Muscle of leg (tissue), 16 donors: Measurements from ENCODE around the gene WNT10A. TPM values are rescaled to one million over a fixed set of nuclear protein-coding genes. Genes with fewer than 3 reads are reported as not detected.
"Not testable (repeated sequence)": the region's sequence is repeated elsewhere in the genome, so short reads cannot be mapped to it uniquely, and the experiment has no call there.

ENCODE experiments used
- DNase-seq: peaks from one replicate; pipeline ENCODE4 v3.0.0; 2013
- H3K27ac ChIP-seq: one replicate; pipeline ENCODE4 v1.5.1; 2013; ENCODE audit warnings: mild to moderate bottlenecking, low read length, control low read depth
- H3K27me3 ChIP-seq: one replicate; pipeline ENCODE4 v1.6.1; 2013; ENCODE audit warnings: low read length; ENCODE audit not compliant: control insufficient read depth, insufficient read depth
- H3K36me3 ChIP-seq: one replicate; pipeline ENCODE4 v1.6.1; 2013; ENCODE audit warnings: low read length; ENCODE audit not compliant: control insufficient read depth, insufficient read depth
- H3K4me1 ChIP-seq: one replicate; pipeline ENCODE4 v1.6.1; 2013; ENCODE audit warnings: low read length; ENCODE audit not compliant: control insufficient read depth, insufficient read depth
- H3K4me3 ChIP-seq: one replicate; pipeline ENCODE4 v1.5.1; 2013; ENCODE audit warnings: low read length, control low read depth
- H3K9me3 ChIP-seq: replicated peaks from 2 replicates; pipeline ENCODE4 v1.6.1; 2013; ENCODE audit warnings: low read depth, low read length; ENCODE audit not compliant: control insufficient read depth
- WGBS: methylation state at CpG from one replicate; pipeline ENCODE4 v1.1.5; 2013; ENCODE audit warnings: missing lambda C conversion rate; ENCODE audit not compliant: insufficient coverage; 5-methylcytosine and 5-hydroxymethylcytosine counted together
- long read RNA-seq, 11 donors: transcript quantifications; one replicate each; lab custom pipeline, GENCODE V29; 2026
- polyA plus RNA-seq, 8 donors: library from polyadenylated mRNA; unstranded; fragments of 120-200 nt; gene quantifications; one replicate each; pipeline versions ENCODE4 v1.2.1 to v1.2.3, GENCODE V29; 2013; ENCODE audit warnings: inconsistent platforms in 1 of 8, low replicate concordance in 1 of 8; ENCODE audit not compliant: insufficient read length in 8 of 8, insufficient read depth in 1 of 8
- total RNA-seq: library from RNA; stranded (reverse); fragments of 120-200 nt; gene quantifications from one replicate; pipeline ENCODE4 v1.2.4, GENCODE V29; 2013

Gene WNT10A
- 0.04 TPM for total RNA-seq
- polyA plus RNA-seq, result 1 to 10 TPM in 1 of 8 donors, under 1 TPM in 2, not detected in 5; 0.06 to 1.7 (median 0.07) TPM
- long read RNA-seq, donor 1, result 0 reads
- long read RNA-seq, donor 2, result 0 reads
- long read RNA-seq, donor 3, result 0 reads
- long read RNA-seq, donor 4, result 0 reads
- long read RNA-seq, donor 5, result 0 reads
- long read RNA-seq, donor 6, result 0 reads
- long read RNA-seq, donor 7, result 0 reads
- long read RNA-seq, donor 8, result 0 reads
- long read RNA-seq, donor 9, result 0 reads
- long read RNA-seq, donor 10, result 0 reads
- long read RNA-seq, donor 11, result 0 reads

DNA sequence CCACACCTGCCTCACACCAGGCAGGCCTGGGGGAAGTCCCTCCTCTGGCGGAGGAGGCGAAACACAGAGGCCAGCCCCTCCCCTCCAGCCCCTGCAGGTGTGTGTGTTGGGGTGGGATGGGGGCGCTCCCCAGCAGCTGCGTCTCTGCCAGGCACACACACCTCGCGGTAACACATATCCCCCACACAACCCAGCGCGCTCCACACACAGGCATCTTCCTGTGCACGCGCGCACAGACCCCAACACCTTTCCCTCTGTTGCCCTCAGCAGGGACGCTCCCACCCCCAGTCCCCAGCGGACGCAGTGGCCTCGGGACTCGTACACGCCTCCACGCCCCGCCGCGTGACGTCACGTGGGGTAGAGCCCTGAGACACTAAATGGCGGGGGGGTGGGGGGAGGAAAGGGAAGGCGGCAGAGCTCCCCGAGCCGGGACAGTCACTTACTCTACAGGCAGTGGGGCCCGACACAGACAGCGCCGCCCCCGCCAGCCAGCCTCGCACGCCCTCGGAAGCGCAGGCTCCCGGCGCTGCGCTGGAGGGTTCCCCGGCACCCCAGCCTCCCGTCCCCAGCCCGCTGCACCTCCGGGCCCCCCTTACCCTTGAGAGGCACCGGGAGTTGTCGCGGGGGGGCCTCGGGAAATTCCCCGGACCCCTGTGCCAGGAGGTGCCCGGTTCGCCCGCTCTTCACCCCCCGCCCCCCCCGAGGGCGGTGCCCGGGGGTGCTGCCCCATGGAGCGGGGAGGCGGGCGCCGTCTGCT lies at the start of gene WNT10A:
Gene WNT10A (plus strand): TSS at position 751 of the 757 bp plus-strand sequence. CDS start 144 bp downstream, outside the sequence.
- peaks cover 91% of the 10 kb centered on the region for H3K27me3 ChIP-seq
- WGBS, result 2% methylated on average over 22 of the region's 58 CpGs

DNA sequence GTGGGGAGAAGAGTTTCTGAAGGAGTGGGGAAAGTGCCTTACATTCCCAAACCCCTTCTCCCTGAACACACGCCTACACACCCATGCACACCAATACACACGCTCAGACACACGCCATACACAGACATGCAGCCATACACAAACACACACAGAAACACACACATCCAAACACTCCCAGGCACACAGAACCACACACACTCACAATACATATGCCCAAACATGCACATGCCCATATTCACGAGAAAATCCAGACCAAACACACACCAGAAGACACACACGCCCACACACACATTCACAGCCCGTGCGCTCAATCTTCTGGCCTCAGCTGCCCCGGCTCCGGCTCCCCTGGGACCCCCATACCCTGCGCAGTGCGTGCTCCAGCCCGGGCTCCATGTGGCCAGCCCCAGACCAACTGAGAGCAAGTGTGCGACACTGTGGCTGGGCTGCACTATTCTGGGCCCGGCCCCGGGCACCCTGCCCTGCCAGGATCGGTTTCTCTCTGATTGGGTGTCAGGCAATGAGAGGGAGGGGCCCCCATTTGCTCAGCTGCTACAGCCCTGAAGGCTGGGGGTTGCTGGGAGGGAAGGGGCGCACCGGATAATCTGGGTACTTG lies 49.2 kb upstream of the WNT10A start, which contains the start of gene PRKAG3:
Gene PRKAG3 (minus strand): TSS at position 426 of the 613 bp plus-strand sequence.
- peak within 1 kb of the TSS; percentile 94 for H3K27ac ChIP-seq
- H3K4me3 ChIP-seq, result peak within 1 kb of the TSS; percentile 53
- peak; percentile 78 for DNase-seq
- H3K9me3 ChIP-seq, result no peaks in the 10 kb centered on the region
- 61% methylated on average over 17 of the region's 18 CpGs for WGBS
- peaks cover 4% of the 10 kb centered on the region for H3K36me3 ChIP-seq
- H3K4me1 ChIP-seq, result peaks cover 65% of the 10 kb centered on the region
- peaks cover 2% of the 10 kb centered on the region for H3K27me3 ChIP-seq

More for the DNA sequence above, at the start of gene WNT10A:
- H3K36me3 ChIP-seq, result no peaks in the 10 kb centered on the region
- no peak for DNase-seq
- H3K4me3 ChIP-seq, result no peak within 1 kb of the TSS
- H3K4me1 ChIP-seq, result peaks cover 62% of the 10 kb centered on the region
- H3K9me3 ChIP-seq, result no peaks in the 10 kb centered on the region
- H3K27ac ChIP-seq, result no peak within 1 kb of the TSS

DNA sequence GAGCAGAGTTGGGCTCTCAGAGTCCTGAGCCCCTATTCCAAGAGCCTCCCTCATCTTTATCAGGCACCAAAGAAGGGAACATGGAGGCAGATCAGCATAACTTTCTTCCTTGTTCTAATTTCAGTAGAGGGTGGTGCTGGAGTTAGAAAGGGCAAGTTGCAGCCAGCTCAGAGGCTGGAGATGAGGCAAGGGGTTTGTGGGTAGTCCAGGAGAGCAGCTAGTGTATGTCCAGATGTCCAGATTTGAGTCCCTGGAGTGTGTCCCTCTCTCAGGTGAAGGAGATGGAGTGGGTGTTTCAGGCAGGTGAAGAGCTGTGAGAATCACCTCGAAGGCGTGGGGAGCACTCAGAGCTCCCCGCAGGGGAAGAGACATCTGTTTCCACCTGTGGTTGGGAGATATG lies 48.6 kb upstream of the WNT10A start:
- Histone ChIP-seq H3K4me3 (peak overlapping the region; percentile 4), H3K36me3 (peaks cover 4% of the 10 kb centered on the region), H3K9me3 (no peaks in the 10 kb centered on the region), H3K27me3 (peaks cover 2% of the 10 kb centered on the region), H3K27ac (peak overlapping the region; percentile 94), H3K4me1 (peaks cover 65% of the 10 kb centered on the region)
- WGBS, result no CpG with 5 or more reads among the region's 3 CpGs
- DNase-seq, result no peak

DNA sequence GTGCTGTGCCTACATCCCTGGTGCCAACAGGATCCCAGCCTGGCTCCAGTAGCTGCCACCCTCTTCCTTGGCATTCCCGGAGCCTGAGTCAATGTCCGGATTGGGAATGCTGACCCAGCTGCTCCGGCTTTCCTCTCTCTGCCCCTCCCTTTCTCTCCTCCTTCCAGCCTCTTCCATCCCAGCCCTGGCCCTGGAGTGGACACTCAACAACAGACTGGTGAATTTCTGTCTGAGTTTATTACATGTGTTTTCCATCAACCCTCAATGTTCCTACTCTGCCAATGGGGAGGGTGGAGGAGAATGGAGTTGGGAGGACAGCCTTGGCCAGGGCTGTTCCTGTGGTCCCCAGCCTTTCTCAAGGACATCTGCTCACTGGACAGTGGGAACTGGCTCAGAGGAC lies 48.1 kb upstream of the WNT10A start:
- peak; percentile 83 for DNase-seq
- Histone ChIP-seq H3K27ac (peak overlapping the region; percentile 94), H3K9me3 (peaks cover 3% of the 10 kb centered on the region), H3K36me3 (peaks cover 4% of the 10 kb centered on the region), H3K4me3 (no peak overlapping the region), H3K27me3 (peaks cover 2% of the 10 kb centered on the region), H3K4me1 (peaks cover 65% of the 10 kb centered on the region)
- no CpG with 5 or more reads among the region's 3 CpGs for WGBS

DNA sequence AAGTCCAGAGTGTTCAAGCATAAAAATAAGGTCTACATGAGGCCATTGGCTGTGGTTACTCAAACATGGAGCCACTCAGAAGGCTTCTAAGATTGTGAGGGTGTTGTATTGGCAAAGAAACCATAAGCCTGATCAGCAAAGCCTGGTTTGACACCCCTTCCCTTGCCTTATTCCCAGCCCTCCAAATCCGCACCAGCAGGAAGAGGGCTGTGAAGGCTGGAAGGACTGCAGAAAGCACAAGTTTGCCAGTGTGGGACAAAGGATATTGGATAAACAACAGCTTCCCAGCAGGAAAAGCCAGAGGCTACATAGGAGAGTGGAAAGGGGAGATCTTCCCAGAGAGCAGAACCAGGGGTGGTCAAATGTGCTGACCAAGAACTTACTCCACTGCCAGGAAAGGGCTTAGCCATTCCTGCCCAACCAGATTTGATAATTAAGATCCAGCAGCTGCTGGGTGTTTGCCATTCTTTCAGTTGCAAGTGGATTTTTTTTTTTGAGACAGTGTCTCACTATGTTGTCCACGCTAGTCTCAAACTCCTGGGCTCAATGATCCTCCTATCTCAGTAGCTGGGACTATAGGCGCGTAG lies 47.5 kb upstream of the WNT10A start:
- no peak overlapping the region for H3K4me3 ChIP-seq
- peaks cover 64% of the 10 kb centered on the region for H3K4me1 ChIP-seq
- DNase-seq, result peak; percentile 69
- peaks cover 2% of the 10 kb centered on the region for H3K27me3 ChIP-seq
- WGBS, result no CpG with 5 or more reads among the region's 4 CpGs
- peaks cover 4% of the 10 kb centered on the region for H3K36me3 ChIP-seq
- peaks cover 5% of the 10 kb centered on the region for H3K9me3 ChIP-seq
- peak overlapping the region; percentile 87 for H3K27ac ChIP-seq

DNA sequence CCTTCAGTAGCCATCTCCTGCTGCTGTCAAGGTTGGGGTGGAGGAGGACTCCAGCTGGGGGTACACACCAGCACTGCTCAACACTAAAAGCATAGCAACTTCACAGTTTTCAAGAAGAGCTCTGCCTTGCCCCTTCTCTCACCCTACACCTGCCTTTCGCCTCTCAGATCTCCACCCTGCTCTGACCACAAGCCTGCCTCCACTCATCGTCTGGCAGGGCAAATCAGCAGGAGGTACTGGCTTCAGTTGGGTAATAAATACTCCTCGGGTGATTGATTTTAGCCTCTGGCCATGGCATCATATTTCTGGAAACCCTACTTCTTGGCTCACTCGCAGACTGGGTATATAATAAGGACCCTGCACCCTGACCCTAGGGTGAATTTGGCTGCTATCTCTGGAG lies 46.0 kb upstream of the WNT10A start:
- Histone ChIP-seq H3K36me3 (peaks cover 3% of the 10 kb centered on the region), H3K9me3 (peaks cover 6% of the 10 kb centered on the region), H3K27ac (peak overlapping the region; percentile 49), H3K27me3 (peaks cover 2% of the 10 kb centered on the region), H3K4me3 (no peak overlapping the region), H3K4me1 (peaks cover 58% of the 10 kb centered on the region)
- no CpG with 5 or more reads among the region's 4 CpGs for WGBS
- no peak for DNase-seq

DNA sequence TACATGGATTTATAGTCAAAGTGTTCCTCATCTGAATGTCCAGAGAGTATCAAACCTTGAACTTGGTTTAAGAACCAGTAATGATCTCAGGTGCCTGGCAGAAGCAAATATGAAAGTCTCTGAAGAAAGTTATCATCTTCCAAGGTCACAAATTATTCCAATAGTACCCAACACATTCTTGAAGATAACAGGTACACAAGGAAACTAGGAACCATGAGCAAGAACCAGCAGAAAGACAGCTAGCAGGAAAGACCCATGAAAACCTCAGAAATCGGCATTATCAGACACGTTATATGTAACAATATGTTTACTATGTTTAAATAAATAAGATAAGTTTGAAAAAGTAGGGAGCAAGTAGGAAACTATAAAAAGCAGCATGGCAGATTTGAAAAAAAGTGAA lies 43.2 kb upstream of the WNT10A start:
- H3K27me3 ChIP-seq, result peaks cover 2% of the 10 kb centered on the region
- WGBS, result no CpG with 5 or more reads among the region's 2 CpGs
- no peaks in the 10 kb centered on the region for H3K36me3 ChIP-seq
- peaks cover 6% of the 10 kb centered on the region for H3K9me3 ChIP-seq
- no peak for DNase-seq
- no peak overlapping the region for H3K27ac ChIP-seq
- H3K4me3 ChIP-seq, result no peak overlapping the region
- peaks cover 32% of the 10 kb centered on the region for H3K4me1 ChIP-seq

DNA sequence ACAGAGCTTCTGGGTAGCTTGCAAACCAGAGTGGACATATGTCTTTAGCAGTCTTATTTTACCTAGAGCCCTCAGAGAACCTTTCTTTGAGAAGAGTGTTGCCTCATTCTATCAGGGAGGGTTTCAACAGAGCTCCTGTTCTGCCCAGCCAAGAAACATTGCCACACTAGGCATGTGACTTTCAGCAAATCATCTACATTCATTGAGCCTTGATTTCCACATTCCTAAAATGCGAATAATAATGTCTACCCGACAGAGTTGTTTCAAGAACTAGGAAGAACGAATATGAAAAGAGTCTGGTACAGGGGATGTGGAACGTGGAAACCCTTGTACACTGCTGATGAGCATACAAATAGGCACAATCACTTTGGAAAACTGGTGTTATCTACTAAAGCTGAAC lies 41.2 kb upstream of the WNT10A start:
- Histone ChIP-seq H3K27me3 (no peaks in the 10 kb centered on the region), H3K27ac (peak overlapping the region; percentile 1), H3K4me1 (peaks cover 14% of the 10 kb centered on the region), H3K9me3 (peaks cover 6% of the 10 kb centered on the region), H3K4me3 (no peak overlapping the region), H3K36me3 (no peaks in the 10 kb centered on the region)
- 80% methylated on average over 1 of the region's 4 CpGs for WGBS
- no peak for DNase-seq

DNA sequence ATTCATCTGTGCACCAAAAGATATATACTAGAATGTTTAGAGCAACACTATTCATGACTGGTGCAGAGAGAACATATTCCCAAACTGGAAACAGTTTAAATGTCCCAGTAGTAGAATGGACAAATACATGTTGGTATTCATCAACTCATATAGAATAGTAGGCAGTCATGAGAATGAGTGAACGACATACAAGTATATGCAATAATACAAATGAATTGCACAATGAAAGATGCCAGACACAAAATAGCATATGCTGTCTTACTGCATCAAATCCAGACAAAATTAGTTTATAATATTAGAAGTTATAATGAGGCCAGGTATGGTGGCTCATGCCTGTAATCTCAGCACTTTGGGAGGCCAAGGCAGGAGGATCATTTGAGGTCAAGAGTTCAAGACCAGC lies 40.8 kb upstream of the WNT10A start:
- Histone ChIP-seq H3K9me3 (peaks cover 6% of the 10 kb centered on the region), H3K4me3 (no peak overlapping the region), H3K4me1 (peaks cover 9% of the 10 kb centered on the region), H3K36me3 (no peaks in the 10 kb centered on the region), H3K27ac (no peak overlapping the region), H3K27me3 (no peaks in the 10 kb centered on the region)
- WGBS, result no CpG with 5 or more reads among the region's 1 CpG
- no peak for DNase-seq

DNA sequence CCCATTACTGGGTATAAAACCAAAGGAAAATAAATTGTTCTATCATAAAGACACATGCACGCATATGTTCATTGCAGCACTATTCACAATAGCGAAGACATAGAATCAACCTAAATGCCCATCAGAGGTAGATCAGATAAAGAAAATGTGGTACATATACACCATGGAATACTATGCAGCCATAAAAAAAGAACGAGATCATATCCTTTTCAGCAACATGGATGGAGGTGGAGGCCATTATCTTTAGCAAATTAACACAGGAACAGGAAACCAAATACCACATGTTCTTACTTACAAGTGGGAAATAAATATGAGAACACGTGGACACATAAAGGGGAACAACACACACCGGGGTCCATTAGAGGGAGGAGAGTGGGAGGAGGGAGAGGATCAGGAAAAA lies 36.3 kb upstream of the WNT10A start:
- DNase-seq, H3K36me3 ChIP-seq, H3K27me3 ChIP-seq, H3K4me3 ChIP-seq, H3K9me3 ChIP-seq, H3K4me1 ChIP-seq, H3K27ac ChIP-seq: not testable (repeated sequence)
- WGBS, result no CpG with 5 or more reads among the region's 5 CpGs
